ENCODE data around the gene CHFR. TPM values are rescaled to one million over a fixed set of nuclear protein-coding genes. Genes with fewer than 3 reads are reported as not detected.
"Not testable (repeated sequence)": the region's sequence is repeated elsewhere in the genome, so short reads cannot be mapped to it uniquely, and the experiment has no call there.

The CHFR gene, protein sequence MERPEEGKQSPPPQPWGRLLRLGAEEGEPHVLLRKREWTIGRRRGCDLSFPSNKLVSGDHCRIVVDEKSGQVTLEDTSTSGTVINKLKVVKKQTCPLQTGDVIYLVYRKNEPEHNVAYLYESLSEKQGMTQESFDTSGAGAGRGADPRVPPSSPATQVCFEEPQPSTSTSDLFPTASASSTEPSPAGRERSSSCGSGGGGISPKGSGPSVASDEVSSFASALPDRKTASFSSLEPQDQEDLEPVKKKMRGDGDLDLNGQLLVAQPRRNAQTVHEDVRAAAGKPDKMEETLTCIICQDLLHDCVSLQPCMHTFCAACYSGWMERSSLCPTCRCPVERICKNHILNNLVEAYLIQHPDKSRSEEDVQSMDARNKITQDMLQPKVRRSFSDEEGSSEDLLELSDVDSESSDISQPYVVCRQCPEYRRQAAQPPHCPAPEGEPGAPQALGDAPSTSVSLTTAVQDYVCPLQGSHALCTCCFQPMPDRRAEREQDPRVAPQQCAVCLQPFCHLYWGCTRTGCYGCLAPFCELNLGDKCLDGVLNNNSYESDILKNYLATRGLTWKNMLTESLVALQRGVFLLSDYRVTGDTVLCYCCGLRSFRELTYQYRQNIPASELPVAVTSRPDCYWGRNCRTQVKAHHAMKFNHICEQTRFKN
- total RNA-seq: 10 to 100 TPM; 10.6 to 33.5 (median 16.4) TPM
- 10 to 100 TPM; 17.4 to 21.6 TPM for polyA plus RNA-seq
- long read RNA-seq, donor 1, partial matches to known transcripts: 9 of 30 reads
- long read RNA-seq, donor 1, other reads (novel, unspliced or antisense): 15 of 30 reads
- long read RNA-seq, donor 2, transcript CHFR-205 (18 exons, 3,250 nt): major isoform, 18 of 79 reads
- long read RNA-seq, donor 2, partial matches to known transcripts: 24 of 79 reads
- long read RNA-seq, donor 2, other reads (novel, unspliced or antisense): 29 of 79 reads
- long read RNA-seq, donor 3, partial matches to known transcripts: 13 of 41 reads
- long read RNA-seq, donor 3, other reads (novel, unspliced or antisense): 22 of 41 reads

DNA sequence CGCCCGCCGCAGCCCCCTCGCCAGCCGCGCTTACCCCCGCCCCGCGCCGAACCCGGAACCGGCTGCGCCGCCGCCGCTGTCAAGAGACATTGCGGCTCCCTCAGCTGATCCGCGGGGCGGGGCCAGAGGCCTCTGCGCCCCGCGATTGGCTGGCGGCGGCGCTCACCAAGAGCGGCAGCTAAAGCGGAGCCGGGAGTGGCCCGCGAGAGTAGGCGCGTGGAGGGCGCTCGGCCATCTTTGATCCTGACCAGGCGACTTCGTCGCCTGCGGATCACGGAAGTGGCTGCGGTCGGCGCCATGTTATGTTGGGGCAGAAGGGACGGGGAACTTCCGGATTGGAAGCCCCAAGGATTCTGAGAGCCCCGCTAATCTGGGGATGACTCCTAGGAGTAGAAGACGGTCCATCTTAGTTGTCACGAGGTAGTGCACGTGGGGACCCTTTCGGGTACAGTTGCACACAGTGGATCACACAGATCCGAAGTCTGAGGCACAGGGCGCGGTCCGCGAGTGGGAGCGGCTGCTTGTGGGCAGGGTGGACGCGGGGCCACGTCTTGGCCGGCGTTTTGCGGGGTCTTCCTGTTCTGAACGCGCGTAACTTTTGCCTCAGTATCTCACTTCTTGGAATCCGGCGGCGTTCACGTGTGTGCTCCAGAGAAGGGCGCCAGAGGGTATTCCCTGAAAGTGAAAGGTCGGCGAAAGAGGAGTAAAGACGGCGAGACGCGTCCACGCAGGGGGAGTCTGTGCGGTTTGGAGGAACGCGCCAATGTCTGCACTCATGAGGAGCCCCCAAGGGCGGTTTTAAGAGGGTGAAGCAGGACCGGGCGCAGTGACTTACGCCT lies at the start of gene CHFR:
Gene CHFR (minus strand): TSS at position 93 of the 839 bp plus-strand sequence. CDS start 277 bp downstream, outside the sequence.
- Histone ChIP-seq H3K4me1 (peaks cover 0 to 24% (median 6%) of the 10 kb centered on the region in 12 donors), H3K36me3 (peaks cover 0 to 18% (median 8%) of the 10 kb centered on the region in 9 donors), H3K9me3 (no peaks in the 10 kb centered on the region), H3K4me3 (peak within 1 kb of the TSS; percentile 69 to 98 (median 90)), H3K27ac (peak within 1 kb of the TSS; percentile 80 to 100 (median 96)), H3K27me3 (no peaks in the 10 kb centered on the region)
- WGBS, 4 donors: 1 to 5% (median 1%) methylated on average over 44 to 84 of the region's 84 CpGs
- peak; percentile 99 to 100 (median 100) for ATAC-seq
- TF ChIP-seq POLR2A (IDR thresholded peaks at IDR 0.05): peak in 1 of 2 donors; percentile 62
- TF ChIP-seq, protein P1, sequence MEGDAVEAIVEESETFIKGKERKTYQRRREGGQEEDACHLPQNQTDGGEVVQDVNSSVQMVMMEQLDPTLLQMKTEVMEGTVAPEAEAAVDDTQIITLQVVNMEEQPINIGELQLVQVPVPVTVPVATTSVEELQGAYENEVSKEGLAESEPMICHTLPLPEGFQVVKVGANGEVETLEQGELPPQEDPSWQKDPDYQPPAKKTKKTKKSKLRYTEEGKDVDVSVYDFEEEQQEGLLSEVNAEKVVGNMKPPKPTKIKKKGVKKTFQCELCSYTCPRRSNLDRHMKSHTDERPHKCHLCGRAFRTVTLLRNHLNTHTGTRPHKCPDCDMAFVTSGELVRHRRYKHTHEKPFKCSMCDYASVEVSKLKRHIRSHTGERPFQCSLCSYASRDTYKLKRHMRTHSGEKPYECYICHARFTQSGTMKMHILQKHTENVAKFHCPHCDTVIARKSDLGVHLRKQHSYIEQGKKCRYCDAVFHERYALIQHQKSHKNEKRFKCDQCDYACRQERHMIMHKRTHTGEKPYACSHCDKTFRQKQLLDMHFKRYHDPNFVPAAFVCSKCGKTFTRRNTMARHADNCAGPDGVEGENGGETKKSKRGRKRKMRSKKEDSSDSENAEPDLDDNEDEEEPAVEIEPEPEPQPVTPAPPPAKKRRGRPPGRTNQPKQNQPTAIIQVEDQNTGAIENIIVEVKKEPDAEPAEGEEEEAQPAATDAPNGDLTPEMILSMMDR (IDR thresholded peaks at IDR 0.05): no peak
- peak; percentile 97 to 99 (median 98) for DNase-seq
- intact Hi-C loops (cut with DNase I): loop anchor here in 4 of 10 donors (2.0 to 10.0 kb wide), 5 partner anchors 21 to 123 kb away; partner anchors contain the start of genes ANKLE2 (in 2 of the 4) and GOLGA3 (in 2 of the 4)

DNA sequence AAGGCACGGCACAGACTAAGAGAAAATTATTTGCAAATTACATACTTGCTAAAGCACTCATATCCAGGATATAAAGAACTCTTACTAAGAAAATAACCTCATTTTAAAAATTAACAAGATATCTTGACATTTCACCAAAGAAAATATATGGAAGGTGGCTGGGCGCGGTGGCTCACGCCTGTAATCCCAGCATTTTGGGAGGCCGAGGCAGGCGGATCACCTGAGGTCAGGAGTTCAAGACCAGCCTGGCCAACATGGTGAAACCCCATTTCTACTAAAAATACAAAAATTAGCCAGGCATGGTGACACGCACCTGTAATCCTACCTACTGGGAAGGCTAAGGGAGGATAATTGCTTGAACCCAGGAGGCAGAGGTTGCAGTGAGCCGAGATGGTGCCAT lies 49.5 kb upstream of the CHFR start:
- ATAC-seq; intact Hi-C loops (cut with DNase I); H3K27ac ChIP-seq; H3K27me3 ChIP-seq; H3K4me3 ChIP-seq; DNase-seq; H3K4me1 ChIP-seq: not testable (repeated sequence)
- Histone ChIP-seq H3K36me3 (peaks cover 0 to 54% (median 19%) of the 10 kb centered on the region in 9 donors), H3K9me3 (peaks cover 0 to 90% (median 51%) of the 10 kb centered on the region in 12 donors)
- WGBS, 4 donors: 94 to 98% (median 98%) methylated on average over 8 of the region's 8 CpGs

DNA sequence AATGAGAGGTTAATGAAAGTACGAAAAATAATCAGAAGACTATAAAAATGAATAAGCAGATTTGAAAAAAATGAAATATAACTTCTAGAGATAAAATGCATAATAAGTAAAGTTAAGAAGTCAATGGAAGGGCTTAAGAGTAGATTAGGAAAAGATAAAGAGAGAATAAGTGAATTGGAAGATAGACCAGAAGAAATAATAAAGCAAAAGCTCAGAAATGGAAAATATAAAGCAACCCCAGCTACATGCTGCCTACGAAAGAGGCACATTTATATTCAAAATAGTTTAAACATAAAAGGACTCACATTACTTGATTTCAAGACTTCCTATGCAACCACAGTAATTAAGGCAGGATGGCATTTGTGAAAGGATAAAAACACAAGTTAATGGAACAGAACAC lies 48.8 kb upstream of the CHFR start:
- Histone ChIP-seq H3K36me3 (peaks cover 3 to 54% (median 21%) of the 10 kb centered on the region in 9 donors), H3K27ac (no peak overlapping the region), H3K9me3 (peaks cover 0 to 90% (median 55%) of the 10 kb centered on the region in 12 donors), H3K4me1 (no peaks in the 10 kb centered on the region), H3K27me3 (no peaks in the 10 kb centered on the region), H3K4me3 (no peak overlapping the region)
- intact Hi-C loops (cut with DNase I): no loop called here
- WGBS, 4 donors: 93 to 98% (median 97%) methylated on average over 2 of the region's 2 CpGs
- TF ChIP-seq, protein P1 (IDR thresholded peaks at IDR 0.05): no peak
- TF ChIP-seq POLR2A (IDR thresholded peaks at IDR 0.05): no peak
- ATAC-seq (no peak), DNase-seq (no peak)

- TF ChIP-seq POLR2A (IDR thresholded peaks at IDR 0.05): no peak
- TF ChIP-seq, protein P1 (IDR thresholded peaks at IDR 0.05): no peak
- no peaks in the 10 kb centered on the region for H3K27me3 ChIP-seq
- DNase-seq: no peak
- peaks cover 7 to 100% (median 100%) of the 10 kb centered on the region in 12 donors for H3K9me3 ChIP-seq
- H3K4me1 ChIP-seq: no peaks in the 10 kb centered on the region
- H3K27ac ChIP-seq: no peak overlapping the region
- no peak overlapping the region for H3K4me3 ChIP-seq
- intact Hi-C loops (cut with DNase I): no loop called here
- WGBS, 4 donors: 97 to 99% (median 98%) methylated on average over 6 of the region's 6 CpGs
- H3K36me3 ChIP-seq: peaks cover 5 to 98% (median 31%) of the 10 kb centered on the region in 9 donors
- no peak for ATAC-seq
Observed at GRCh38 chr12:132926415-132926833, 39.0 kb upstream of the CHFR start.

All from heart left ventricle (tissue), 16 donors.